HepG2 (cell line): ENCODE data around the gene CISD1. TPM values are rescaled to one million over a fixed set of nuclear protein-coding genes. Genes with fewer than 3 reads are reported as not detected.

ENCODE experiments used
- ATF6 ChIP-seq: sonication (generic); formaldehyde crosslinking; conservative IDR thresholded peaks from 2 replicates; pipeline ENCODE4 v1.4.0; 2020; ENCODE audit warnings: missing genetic modification reagents
- FOXO4 ChIP-seq: sonication (generic); formaldehyde crosslinking; conservative IDR thresholded peaks from 2 replicates; pipeline ENCODE4 v1.8.1; 2023; ENCODE audit warnings: missing genetic modification reagents
- MTERF4 ChIP-seq: sonication (generic); formaldehyde crosslinking; IDR thresholded peaks from 2 replicates; pipeline ENCODE4 v1.8.0; 2023; ENCODE audit warnings: mild to moderate bottlenecking, missing genetic modification reagents
- MYNN ChIP-seq: sonication (generic); formaldehyde crosslinking; IDR thresholded peaks from 2 replicates; pipeline ENCODE4 v1.4.0; 2020; ENCODE audit warnings: mild to moderate bottlenecking, low read depth, missing genetic modification reagents
- PAWR ChIP-seq: sonication (generic); formaldehyde crosslinking; IDR thresholded peaks from 2 replicates; pipeline ENCODE4 v1.4.0; 2020; ENCODE audit warnings: missing genetic modification reagents, mild to moderate bottlenecking, borderline replicate concordance
- PAXIP1 ChIP-seq: sonication (generic); formaldehyde crosslinking; conservative IDR thresholded peaks from 2 replicates; pipeline ENCODE4 v1.4.0; 2020; ENCODE audit warnings: mild to moderate bottlenecking, missing genetic modification reagents, moderate library complexity
- RCOR2 ChIP-seq: IDR thresholded peaks from 2 replicates; pipeline ENCODE4 v1.6.1; 2016; ENCODE audit warnings: missing biosample characterization, missing genetic modification reagents
- SMAD1 ChIP-seq: sonication (generic); formaldehyde crosslinking; IDR thresholded peaks from 2 replicates; pipeline ENCODE4 v1.4.0; 2020; ENCODE audit warnings: missing genetic modification reagents, low read depth, mild to moderate bottlenecking, borderline replicate concordance
- SP1 ChIP-seq, 2 experiments: fragments of 450-650 bp in 1 of 2; sonication (generic) in 1 of 2; formaldehyde crosslinking in 1 of 2; IDR thresholded peaks; 2 replicates each; pipeline versions ENCODE4 v1.4.0 to v1.6.1; 2016 to 2020; ENCODE audit warnings: missing genetic modification reagents in 1 of 2
- ZKSCAN1 ChIP-seq: fragments of 150-350 bp; IDR thresholded peaks from 2 replicates; pipeline ENCODE4 v1.6.1; 2014; ENCODE audit warnings: low read length
- ZMYM3 ChIP-seq: sonication (generic); formaldehyde crosslinking; IDR thresholded peaks from 2 replicates; pipeline ENCODE4 v1.5.1; 2020; ENCODE audit warnings: mild to moderate bottlenecking, missing genetic modification reagents
- ZNF337 ChIP-seq: sonication (generic); formaldehyde crosslinking; IDR thresholded peaks from 2 replicates; pipeline ENCODE4 v1.5.1; 2020; ENCODE audit warnings: missing genetic modification reagents, low read depth, mild to moderate bottlenecking, borderline replicate concordance
- ZNF362 ChIP-seq: sonication (generic); formaldehyde crosslinking; IDR thresholded peaks from 2 replicates; pipeline ENCODE4 v1.4.0; 2020; ENCODE audit warnings: missing genetic modification reagents, mild to moderate bottlenecking, borderline replicate concordance
- ZNF446 ChIP-seq: sonication (generic); formaldehyde crosslinking; IDR thresholded peaks from 2 replicates; pipeline ENCODE4 v1.5.0; 2020; ENCODE audit warnings: mild to moderate bottlenecking, missing genetic modification reagents
- ZNF552 ChIP-seq: sonication (generic); formaldehyde crosslinking; IDR thresholded peaks from 2 replicates; pipeline ENCODE4 v1.9.0; 2022; ENCODE audit warnings: missing genetic modification reagents, mild to moderate bottlenecking, borderline replicate concordance
- ZNF572 ChIP-seq: sonication (generic); formaldehyde crosslinking; IDR thresholded peaks from 2 replicates; pipeline ENCODE4 v1.5.1; 2020; ENCODE audit warnings: mild to moderate bottlenecking, missing genetic modification reagents
- ZNF777 ChIP-seq: sonication (generic); formaldehyde crosslinking; IDR thresholded peaks from 2 replicates; pipeline ENCODE4 v1.4.0; 2020; ENCODE audit warnings: missing genetic modification reagents
- polyA plus RNA-seq, 8 experiments: library from polyadenylated mRNA; depleted of rRNA in 3 of 8; stranded (reverse) in 7 of 8; unstranded in 1 of 8; fragments of >200 nt; fragmentation: Illumina TruSeq in 4 of 8; extraction: Trizol in 4 of 8; gene quantifications; 2 replicates each; pipeline versions ENCODE4 v1.2.1 to v1.2.3, GENCODE V29; 2011 to 2016; ENCODE audit warnings: low read depth in 4 of 8, missing spikeins in 1 of 8, mixed read lengths in 1 of 8; ENCODE audit not compliant: insufficient read depth in 1 of 8
- total RNA-seq, 5 experiments: library from RNA; depleted of rRNA; stranded (reverse); fragments of >200 nt; fragmentation: Illumina TruSeq; extraction: Trizol; gene quantifications; 2 replicates each; pipeline ENCODE4 v1.2.3, GENCODE V29; 2016; ENCODE audit warnings: low read depth in 1 of 5
- TF ChIP-seq, protein P1 (sequence below): sonication (generic); formaldehyde crosslinking; conservative IDR thresholded peaks from 2 replicates; pipeline ENCODE4 v1.4.0; 2020; ENCODE audit warnings: missing genetic modification reagents

Gene CISD1
- total and polyA plus RNA-seq, 2 of the 13 experiments (the other 11 are each of a cell fraction or from before 2014, with no cell fraction given): 63.4 to 78.9 TPM

DNA sequence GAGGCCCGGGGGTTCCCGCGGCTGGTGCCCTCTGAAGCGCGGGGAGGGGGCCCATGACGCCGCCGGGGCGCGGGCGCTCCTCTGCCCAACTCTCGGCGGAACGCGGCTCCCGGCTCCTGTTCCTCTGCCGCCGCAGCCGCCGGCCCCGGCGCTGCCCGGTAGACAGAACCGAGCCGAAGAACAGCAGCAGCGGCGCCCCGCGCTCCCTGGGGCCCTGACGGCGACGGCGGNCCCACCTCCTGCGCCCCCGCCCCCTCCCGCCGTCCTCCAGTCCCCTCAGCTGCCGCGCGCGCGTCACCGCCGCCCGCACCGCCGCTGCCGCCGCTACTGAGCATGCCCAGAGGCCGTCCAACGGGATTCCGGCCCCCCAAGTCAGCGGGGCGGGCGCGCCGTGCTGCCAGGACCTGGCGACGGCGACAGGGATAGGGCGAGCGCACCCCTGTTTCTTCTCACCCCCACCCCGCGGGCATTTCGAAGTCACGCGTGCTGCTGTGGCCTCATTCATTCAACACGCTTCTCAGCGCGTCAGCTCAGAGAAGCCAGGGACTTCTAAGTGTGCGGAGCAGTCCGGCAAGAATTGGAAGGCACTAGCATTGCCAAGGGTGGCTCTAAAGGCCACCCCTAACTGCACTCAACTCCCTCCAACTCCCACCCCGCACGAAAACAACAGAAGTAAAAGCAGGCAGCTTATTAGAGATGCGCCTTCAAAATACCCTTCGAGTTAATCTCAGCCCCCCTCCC is 1.1 kb upstream of the CISD1 start, which contains the start of gene IPMK (continued):
- TF ChIP-seq ZNF362: no peak
- no peak for TF ChIP-seq MYNN (CRISPR knock-in tag)
- TF ChIP-seq, protein P1, sequence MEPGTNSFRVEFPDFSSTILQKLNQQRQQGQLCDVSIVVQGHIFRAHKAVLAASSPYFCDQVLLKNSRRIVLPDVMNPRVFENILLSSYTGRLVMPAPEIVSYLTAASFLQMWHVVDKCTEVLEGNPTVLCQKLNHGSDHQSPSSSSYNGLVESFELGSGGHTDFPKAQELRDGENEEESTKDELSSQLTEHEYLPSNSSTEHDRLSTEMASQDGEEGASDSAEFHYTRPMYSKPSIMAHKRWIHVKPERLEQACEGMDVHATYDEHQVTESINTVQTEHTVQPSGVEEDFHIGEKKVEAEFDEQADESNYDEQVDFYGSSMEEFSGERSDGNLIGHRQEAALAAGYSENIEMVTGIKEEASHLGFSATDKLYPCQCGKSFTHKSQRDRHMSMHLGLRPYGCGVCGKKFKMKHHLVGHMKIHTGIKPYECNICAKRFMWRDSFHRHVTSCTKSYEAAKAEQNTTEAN (CRISPR knock-in tag): peak; percentile 44; the same call in 1 of the 2 replicates
- no peak for TF ChIP-seq RCOR2 (CRISPR knock-in tag)
- no peak for TF ChIP-seq ATF6
- TF ChIP-seq PAXIP1 (CRISPR knock-in tag): no peak
- TF ChIP-seq PAWR (CRISPR knock-in tag): no peak
- TF ChIP-seq ZNF777 (CRISPR knock-in tag): peak; percentile 52
- no peak for TF ChIP-seq SP1 (IDR thresholded peaks at IDR 0.05)
- peak; percentile 55; the same call in 1 of the 2 replicates for TF ChIP-seq SP1 (CRISPR knock-in tag; IDR thresholded peaks at IDR 0.05)
- no peak for TF ChIP-seq ZMYM3 (CRISPR knock-in tag)
- no peak for TF ChIP-seq ZNF337 (CRISPR knock-in tag)
- no peak for TF ChIP-seq ZNF552 (CRISPR knock-in tag)
- 0 out of 2 replicates have a peak, but pooled peaks have one; percentile 6 for TF ChIP-seq ZNF446 (CRISPR knock-in tag)
- TF ChIP-seq ZKSCAN1: no peak
- TF ChIP-seq FOXO4 (CRISPR knock-in tag): 0 out of 2 replicates have a peak, but pooled peaks have one; percentile 44
- TF ChIP-seq ZNF572 (CRISPR knock-in tag): no peak
- TF ChIP-seq SMAD1: no peak
- peak; percentile 61 for TF ChIP-seq MTERF4 (CRISPR knock-in tag)
